GM18867 (cell line): ENCODE data around the gene CDH2.
"Not testable (repeated sequence)": the region's sequence is repeated elsewhere in the genome, so short reads cannot be mapped to it uniquely, and the experiment has no call there.

Experiments
- ATAC-seq: cut with Tn5 transposase; IDR thresholded peaks from one replicate; pipeline ENCODE4 v1.9.1; 2021; ENCODE audit warnings: mild to moderate bottlenecking, moderate library complexity; ENCODE audit not compliant: unreplicated experiment

CDH2 gene

DNA sequence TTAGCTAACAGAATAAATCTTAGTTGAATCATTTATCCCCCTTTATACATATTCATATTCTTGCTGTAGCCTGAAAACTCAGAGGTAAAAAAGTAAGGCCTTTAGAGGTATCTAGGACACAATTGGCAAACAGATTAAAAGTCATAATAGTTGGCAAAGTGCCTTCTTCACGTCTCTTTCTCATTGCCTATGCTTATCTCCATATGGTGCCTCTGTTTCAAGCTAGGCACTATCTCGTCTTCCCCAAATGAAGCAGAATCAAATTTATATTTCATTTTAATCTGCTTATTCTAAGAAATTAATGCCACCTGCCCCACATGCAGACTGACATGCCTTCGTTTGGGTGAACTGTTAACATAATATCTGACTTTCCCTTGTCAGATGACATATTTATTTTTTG lies 245.4 kb downstream of the CDH2 start:
- no peak for ATAC-seq

GRCh38 chr18:27922780-27923179 lies 254.2 kb downstream of the CDH2 start:
- ATAC-seq = no peak

GRCh38 chr18:27921904-27922751 lies 254.8 kb downstream of the CDH2 start:
- ATAC-seq = no peak

- no peak for ATAC-seq
Measured at GRCh38 chr18:27921392-27921791, 255.5 kb downstream of the CDH2 start.

DNA sequence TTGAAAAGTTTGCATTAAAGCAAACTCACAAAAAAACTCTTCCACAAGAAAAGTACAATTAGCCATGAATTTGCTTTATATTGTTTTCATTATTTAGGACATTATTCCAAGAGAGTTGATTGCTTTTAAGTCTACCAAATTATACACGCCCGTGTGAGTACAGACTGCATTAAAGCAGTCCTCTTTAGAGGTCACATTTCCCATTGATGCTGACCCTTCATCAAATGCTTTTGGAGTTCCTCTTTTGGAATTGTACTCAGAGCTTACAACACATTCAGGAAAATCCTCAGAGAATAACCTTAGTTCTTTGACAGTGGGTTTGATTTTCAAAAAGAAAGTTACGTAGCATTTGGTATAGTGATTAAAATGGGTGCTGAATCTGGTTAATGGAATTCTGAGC lies 256.1 kb downstream of the CDH2 start:
- no peak for ATAC-seq

DNA sequence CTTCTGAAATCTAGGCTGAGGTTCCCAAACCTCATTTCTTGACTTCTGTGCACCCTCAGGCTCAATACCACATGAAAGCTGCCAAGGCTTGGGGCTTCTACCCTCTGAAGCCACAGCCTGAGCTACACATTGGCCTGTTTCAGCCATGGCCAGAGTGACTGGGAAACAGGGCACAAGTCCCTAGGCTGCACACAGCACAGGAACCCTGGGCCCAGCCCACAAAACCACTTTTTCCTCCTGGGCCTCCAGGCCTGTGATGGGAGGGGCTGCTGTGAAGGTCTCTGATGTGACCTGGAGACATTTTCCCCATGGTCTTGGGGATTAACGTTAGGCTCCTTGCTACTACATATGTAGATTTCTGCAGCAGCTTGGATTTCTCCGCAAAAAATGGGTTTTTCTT lies 270.7 kb downstream of the CDH2 start:
- ATAC-seq = not testable (repeated sequence)

DNA sequence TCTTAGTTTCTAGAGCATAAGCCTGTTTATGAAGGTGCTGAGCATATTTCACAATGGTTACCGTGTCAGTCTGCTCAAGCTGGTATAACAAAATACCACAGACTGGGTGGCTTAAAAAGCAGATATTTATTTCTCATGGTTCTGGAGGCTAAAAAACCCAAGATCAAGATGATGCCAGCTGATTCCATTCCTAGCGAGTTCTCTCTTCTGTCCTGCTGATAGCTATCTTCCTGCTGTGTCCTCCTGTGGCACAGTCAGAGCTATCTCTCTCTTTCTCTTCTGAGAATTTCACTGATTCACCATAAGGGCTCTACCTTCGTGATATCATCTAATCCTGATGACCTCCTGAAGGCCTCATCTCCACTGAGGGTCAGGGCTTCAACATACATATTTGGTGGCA lies 273.0 kb downstream of the CDH2 start:
- no peak for ATAC-seq

DNA sequence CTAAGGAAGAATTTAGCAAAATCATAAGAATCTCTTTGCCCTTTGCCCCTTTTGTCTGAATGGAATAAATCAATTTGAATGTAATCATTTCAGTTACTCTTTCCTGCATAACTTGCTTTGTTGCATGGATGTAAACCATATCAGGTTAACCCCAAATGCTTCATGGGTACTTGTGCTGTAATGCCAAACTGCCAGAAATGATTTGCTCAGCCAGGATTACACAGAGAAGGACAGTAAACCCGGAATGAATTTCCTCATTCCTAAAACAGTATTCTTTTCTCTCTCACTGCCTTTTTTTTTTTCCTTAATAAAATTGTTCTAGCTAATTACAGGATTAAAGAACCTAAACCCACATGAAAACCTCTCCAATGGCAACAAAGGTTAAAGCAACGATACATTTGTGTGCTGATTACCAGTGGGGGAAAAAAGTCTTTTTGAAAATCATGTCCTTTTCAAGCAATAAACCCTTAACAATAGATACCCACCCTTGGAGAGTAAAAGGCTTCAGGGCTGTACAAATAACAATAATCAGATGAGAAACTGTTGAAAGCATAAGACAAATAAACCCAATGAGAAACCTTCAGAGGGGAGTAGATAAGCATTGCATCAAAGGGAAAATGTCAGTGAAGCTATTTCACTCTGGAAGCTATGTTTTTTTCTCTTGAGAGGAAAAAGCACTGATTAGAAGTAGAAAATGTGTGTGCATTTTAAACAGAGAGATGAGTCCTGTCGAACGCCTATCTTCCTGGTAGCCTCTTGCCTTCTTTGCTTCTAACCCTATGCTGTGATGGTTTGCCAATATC lies 275.3 kb downstream of the CDH2 start:
- ATAC-seq = no peak
